ENCODE results near the gene CNDP2.

GRCh38 chr18:74513883-74514205 is 17.7 kb downstream of the CNDP2 start:
- TF ChIP-seq, protein P1, sequence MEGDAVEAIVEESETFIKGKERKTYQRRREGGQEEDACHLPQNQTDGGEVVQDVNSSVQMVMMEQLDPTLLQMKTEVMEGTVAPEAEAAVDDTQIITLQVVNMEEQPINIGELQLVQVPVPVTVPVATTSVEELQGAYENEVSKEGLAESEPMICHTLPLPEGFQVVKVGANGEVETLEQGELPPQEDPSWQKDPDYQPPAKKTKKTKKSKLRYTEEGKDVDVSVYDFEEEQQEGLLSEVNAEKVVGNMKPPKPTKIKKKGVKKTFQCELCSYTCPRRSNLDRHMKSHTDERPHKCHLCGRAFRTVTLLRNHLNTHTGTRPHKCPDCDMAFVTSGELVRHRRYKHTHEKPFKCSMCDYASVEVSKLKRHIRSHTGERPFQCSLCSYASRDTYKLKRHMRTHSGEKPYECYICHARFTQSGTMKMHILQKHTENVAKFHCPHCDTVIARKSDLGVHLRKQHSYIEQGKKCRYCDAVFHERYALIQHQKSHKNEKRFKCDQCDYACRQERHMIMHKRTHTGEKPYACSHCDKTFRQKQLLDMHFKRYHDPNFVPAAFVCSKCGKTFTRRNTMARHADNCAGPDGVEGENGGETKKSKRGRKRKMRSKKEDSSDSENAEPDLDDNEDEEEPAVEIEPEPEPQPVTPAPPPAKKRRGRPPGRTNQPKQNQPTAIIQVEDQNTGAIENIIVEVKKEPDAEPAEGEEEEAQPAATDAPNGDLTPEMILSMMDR (IDR thresholded peaks at IDR 0.05; ENCODE audit: low read length): no peak
- no peak for TF ChIP-seq EZH2 (optimal IDR thresholded peaks at IDR 0.05; ENCODE audit: low read depth, low read length)

All from MM.1S (cell line).